Measurements from ENCODE around the gene TMEM219.

- TF ChIP-seq CTCF (conservative IDR thresholded peaks at IDR 0.05) (no peak), ZFX (IDR thresholded peaks at IDR 0.05) (no peak)
Observed at GRCh38 chr16:29961127-29961478, 776 bp upstream of the TMEM219 start.
